WI38 (cell line): ENCODE measurements around the gene TMPRSS12.
"Not testable (repeated sequence)": the region's sequence is repeated elsewhere in the genome, so short reads cannot be mapped to it uniquely, and the experiment has no call there.

Source experiments
- H3K4me3 ChIP-seq: 2 replicates; pipeline ENCODE4 v1.5.1; 2011; ENCODE audit warnings: low read depth, mild to moderate bottlenecking, control low read depth, low read length
- TF ChIP-seq, protein P1 (sequence below): IDR thresholded peaks from 2 replicates; pipeline ENCODE4 v1.5.1; 2012; ENCODE audit warnings: low read depth, mild to moderate bottlenecking, control low read depth, low read length

Gene TMPRSS12

DNA sequence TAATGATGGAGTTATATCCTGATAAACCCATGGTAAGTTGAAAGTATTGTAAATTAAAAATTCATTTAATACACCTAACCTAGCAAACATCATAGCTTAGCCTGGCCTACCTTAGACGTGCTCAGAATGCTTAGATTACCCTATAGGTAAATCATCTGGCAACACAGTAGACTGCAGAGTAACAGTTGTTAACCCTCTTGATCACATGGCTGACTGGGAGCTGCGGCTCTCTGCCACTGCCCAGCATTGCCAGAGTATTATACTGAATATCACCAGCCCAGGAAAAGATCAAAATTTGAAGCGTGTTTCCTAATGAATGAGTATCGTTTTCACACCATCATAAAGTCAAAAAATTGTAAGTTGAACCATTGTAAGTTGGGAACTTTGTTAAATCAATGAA lies 17.8 kb upstream of the TMPRSS12 start:
- TF ChIP-seq, protein P1, sequence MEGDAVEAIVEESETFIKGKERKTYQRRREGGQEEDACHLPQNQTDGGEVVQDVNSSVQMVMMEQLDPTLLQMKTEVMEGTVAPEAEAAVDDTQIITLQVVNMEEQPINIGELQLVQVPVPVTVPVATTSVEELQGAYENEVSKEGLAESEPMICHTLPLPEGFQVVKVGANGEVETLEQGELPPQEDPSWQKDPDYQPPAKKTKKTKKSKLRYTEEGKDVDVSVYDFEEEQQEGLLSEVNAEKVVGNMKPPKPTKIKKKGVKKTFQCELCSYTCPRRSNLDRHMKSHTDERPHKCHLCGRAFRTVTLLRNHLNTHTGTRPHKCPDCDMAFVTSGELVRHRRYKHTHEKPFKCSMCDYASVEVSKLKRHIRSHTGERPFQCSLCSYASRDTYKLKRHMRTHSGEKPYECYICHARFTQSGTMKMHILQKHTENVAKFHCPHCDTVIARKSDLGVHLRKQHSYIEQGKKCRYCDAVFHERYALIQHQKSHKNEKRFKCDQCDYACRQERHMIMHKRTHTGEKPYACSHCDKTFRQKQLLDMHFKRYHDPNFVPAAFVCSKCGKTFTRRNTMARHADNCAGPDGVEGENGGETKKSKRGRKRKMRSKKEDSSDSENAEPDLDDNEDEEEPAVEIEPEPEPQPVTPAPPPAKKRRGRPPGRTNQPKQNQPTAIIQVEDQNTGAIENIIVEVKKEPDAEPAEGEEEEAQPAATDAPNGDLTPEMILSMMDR, result no peak
- H3K4me3 ChIP-seq, result no peak overlapping the region

DNA sequence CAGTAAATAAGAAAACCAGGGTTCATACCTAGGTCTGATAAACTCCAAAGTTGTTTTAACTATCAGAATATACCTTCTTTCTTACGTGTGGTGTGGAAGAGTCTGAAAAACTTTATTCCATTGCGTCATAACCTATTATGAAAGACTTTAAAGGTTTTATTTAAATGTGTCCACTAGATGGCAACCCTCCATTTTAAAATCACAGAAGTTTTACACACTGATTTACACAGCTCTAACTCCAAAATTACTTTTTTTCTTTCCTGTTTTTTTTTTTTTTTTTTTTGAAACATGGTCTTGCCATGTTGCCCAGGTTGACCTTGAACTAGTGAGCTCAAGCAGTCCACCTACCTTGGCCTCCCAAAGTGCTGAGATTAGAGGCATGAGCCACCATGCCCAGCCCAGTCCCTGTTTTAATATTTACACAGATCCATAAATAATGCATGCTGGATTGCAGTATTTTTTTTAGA lies 17.3 kb upstream of the TMPRSS12 start:
- no peak overlapping the region for H3K4me3 ChIP-seq
- TF ChIP-seq, protein P1, result no peak

DNA sequence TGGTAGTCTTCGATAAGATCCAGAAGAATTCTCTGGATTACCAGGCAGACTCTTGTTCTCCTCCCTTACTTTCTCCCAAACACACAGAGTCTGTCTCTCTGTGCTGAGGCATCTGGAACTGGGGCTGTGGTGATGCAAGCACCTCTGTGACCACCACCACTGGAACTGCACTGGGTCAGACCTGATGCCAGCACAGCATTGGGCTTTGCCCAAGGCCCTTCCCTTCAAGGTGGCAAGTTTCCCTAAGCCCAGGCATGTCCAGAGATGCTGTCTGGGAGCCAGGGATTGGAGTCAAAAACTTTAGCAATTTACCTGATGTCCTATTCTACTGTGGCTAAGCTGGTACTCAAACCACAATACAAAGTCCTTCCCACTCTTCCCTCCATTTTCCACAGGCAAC lies 14.6 kb upstream of the TMPRSS12 start:
- TF ChIP-seq, protein P1, result no peak
- no peak overlapping the region for H3K4me3 ChIP-seq

DNA sequence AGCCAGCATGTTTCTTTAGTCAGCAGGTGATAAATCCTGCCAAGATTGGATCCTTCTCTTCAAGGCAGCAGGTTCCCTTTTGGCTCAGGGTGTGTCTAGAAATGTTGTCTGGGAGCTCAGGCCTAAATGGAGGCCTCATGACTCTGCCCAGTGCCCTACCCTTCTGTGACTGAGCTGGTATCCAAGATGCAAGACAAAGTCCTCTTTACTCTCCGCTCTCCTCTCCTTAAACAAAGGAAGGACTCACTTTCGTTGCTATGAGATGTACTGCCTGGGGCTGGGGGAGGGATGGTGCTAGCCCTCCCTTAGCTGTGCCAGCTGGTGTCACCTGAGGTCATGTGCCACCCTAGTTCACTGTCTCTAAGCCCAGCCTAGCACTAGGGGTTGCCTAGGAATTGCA lies 13.8 kb upstream of the TMPRSS12 start:
- H3K4me3 ChIP-seq, result no peak overlapping the region
- TF ChIP-seq, protein P1, result no peak

DNA sequence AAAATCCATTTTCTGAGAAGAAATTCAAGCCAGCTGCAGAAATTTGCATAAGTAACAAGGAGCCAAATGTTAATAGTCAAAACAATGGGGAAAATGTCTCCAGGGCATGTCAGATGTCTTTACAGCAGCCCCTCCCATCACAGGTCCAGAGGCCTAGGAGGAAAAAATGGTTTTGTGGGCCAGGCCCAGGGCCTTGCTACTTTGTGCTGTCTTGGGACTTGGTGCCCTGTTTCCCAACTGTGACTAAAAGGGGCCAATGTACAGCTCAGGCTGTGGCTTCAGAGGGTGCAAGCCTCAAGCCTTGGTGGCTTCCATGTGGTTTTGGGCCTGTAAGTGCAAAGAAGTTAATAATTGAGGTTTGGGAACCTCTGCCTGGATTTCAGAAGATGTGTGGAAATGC lies 8.9 kb upstream of the TMPRSS12 start:
- not testable (repeated sequence) for H3K4me3 ChIP-seq

DNA sequence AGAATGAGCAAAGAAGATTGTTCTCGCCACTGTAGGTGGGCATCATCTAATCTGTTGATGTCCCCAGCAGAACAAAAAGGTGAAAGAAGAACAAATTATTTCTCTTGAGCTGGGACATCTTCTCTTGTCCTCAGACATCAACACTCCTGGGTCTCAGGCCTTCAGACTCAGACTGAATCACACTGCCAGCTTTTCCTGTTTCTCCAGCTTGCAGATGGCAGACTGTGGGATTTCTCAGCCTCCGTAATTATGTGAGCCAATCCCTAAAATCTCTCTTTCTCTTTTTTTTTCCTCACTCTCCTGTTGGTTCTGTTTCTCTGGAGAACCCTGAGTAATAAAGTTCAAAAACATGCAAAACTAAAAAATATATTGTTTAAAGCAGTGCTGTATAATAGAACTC lies 3.7 kb upstream of the TMPRSS12 start:
- TF ChIP-seq, protein P1, result no peak
- no peak overlapping the region for H3K4me3 ChIP-seq

DNA sequence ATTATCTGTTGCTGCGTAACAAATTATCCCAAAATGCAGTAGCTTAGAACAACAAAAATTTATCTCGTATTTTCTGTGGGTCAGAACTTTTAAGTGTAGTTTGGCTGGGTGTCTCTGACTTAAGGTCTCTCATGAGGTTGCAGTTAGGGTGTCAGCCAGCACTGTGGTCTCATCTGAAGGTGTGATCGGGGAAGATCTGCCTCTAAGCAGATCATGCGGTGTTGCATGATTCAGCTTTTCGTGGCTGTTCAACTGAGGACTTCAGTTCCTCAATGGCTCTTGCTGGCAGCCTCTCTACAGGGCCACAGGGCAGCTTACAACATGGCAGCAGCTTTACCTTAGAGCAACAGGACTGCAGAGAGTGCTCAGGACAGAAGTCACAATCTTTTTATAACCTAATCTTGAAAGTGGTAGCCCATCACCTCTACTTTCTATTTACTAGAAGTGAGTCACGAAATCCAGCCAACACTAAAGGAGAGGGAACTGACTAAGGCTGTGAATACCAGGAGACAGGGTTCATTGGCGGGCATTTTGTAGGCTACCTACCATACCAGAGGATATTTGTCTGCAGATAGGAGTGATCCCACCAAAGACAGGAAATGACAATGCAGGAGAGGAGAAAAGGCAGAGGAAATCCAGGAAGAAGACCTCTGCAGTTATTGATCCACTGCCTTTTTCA lies 1.8 kb upstream of the TMPRSS12 start:
- TF ChIP-seq, protein P1, result no peak
- H3K4me3 ChIP-seq, result no peak overlapping the region
